ENCODE data around the gene C3orf52. TPM values are rescaled to one million over a fixed set of nuclear protein-coding genes. Genes with fewer than 3 reads are reported as not detected.

The C3orf52 gene
- total RNA-seq, 1 experiment from 2014 or later: 14.3 TPM

DNA sequence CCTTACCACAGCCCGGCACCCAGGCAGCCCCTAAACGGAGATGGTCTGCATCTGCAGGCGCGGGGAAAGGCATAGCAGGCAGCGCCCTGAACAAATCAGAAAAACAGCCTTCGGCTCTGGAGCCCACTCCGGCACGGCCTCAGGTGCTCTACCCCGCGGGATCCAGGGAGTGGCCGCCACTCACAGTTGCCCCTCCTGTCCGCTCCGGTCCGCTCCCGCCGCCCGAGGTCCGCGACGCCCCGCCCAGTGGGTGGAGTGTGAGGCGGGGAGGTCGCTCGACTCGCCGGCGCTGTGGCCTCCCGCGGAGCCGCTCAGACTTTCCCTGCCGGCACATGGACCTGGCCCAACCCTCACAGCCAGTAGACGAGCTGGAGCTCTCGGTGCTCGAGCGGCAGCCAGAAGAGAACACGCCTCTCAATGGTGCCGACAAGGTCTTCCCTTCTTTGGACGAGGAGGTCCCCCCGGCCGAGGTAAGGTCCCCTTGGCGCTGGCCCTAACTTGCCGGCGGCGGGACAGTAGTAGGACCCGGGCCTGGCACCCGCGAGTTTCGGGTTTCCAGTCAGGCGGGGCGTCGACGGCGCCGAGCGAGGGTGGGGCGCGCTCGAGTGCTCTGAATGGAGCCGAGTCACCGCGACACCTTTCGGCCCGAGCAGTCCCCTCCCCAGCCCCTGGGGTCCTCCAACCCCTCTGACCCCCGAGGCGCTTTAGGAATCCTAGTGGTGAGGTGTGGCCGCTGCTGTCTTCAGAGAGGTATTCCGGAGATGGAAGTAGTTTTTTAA lies at the start of gene C3orf52 (continued):
- TF ChIP-seq, protein P1, sequence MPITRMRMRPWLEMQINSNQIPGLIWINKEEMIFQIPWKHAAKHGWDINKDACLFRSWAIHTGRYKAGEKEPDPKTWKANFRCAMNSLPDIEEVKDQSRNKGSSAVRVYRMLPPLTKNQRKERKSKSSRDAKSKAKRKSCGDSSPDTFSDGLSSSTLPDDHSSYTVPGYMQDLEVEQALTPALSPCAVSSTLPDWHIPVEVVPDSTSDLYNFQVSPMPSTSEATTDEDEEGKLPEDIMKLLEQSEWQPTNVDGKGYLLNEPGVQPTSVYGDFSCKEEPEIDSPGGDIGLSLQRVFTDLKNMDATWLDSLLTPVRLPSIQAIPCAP (CRISPR knock-in tag; IDR thresholded peaks at IDR 0.05): no peak
- TF ChIP-seq ZNF671 (CRISPR knock-in tag; IDR thresholded peaks at IDR 0.05): no peak
- TF ChIP-seq, protein P2, sequence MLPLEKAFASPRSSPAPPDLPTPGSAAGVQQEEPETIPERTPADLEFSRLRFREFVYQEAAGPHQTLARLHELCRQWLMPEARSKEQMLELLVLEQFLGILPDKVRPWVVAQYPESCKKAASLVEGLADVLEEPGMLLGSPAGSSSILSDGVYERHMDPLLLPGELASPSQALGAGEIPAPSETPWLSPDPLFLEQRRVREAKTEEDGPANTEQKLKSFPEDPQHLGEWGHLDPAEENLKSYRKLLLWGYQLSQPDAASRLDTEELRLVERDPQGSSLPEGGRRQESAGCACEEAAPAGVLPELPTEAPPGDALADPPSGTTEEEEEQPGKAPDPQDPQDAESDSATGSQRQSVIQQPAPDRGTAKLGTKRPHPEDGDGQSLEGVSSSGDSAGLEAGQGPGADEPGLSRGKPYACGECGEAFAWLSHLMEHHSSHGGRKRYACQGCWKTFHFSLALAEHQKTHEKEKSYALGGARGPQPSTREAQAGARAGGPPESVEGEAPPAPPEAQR (CRISPR knock-in tag; IDR thresholded peaks at IDR 0.05): no peak
- TF ChIP-seq KAT7 (CRISPR knock-in tag; IDR thresholded peaks at IDR 0.05; ENCODE audit: borderline replicate concordance): no peak
- TF ChIP-seq TP53 (CRISPR knock-in tag; IDR thresholded peaks at IDR 0.05): no peak
- TF ChIP-seq USF2 (CRISPR knock-in tag; IDR thresholded peaks at IDR 0.05): no peak; the same call in 1 of the 2 replicates
- TF ChIP-seq OVOL2 (CRISPR knock-in tag; IDR thresholded peaks at IDR 0.05; ENCODE audit: borderline replicate concordance): no peak
- TF ChIP-seq, protein P3, sequence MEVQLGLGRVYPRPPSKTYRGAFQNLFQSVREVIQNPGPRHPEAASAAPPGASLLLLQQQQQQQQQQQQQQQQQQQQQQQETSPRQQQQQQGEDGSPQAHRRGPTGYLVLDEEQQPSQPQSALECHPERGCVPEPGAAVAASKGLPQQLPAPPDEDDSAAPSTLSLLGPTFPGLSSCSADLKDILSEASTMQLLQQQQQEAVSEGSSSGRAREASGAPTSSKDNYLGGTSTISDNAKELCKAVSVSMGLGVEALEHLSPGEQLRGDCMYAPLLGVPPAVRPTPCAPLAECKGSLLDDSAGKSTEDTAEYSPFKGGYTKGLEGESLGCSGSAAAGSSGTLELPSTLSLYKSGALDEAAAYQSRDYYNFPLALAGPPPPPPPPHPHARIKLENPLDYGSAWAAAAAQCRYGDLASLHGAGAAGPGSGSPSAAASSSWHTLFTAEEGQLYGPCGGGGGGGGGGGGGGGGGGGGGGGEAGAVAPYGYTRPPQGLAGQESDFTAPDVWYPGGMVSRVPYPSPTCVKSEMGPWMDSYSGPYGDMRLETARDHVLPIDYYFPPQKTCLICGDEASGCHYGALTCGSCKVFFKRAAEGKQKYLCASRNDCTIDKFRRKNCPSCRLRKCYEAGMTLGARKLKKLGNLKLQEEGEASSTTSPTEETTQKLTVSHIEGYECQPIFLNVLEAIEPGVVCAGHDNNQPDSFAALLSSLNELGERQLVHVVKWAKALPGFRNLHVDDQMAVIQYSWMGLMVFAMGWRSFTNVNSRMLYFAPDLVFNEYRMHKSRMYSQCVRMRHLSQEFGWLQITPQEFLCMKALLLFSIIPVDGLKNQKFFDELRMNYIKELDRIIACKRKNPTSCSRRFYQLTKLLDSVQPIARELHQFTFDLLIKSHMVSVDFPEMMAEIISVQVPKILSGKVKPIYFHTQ (CRISPR knock-in tag; IDR thresholded peaks at IDR 0.05): no peak
- TF ChIP-seq CREB1 (CRISPR knock-in tag; IDR thresholded peaks at IDR 0.05): no peak; the same call in 1 of the 2 replicates
- TF ChIP-seq FOXK1 (CRISPR knock-in tag; IDR thresholded peaks at IDR 0.05): peak; percentile 47
- TF ChIP-seq, protein P4, sequence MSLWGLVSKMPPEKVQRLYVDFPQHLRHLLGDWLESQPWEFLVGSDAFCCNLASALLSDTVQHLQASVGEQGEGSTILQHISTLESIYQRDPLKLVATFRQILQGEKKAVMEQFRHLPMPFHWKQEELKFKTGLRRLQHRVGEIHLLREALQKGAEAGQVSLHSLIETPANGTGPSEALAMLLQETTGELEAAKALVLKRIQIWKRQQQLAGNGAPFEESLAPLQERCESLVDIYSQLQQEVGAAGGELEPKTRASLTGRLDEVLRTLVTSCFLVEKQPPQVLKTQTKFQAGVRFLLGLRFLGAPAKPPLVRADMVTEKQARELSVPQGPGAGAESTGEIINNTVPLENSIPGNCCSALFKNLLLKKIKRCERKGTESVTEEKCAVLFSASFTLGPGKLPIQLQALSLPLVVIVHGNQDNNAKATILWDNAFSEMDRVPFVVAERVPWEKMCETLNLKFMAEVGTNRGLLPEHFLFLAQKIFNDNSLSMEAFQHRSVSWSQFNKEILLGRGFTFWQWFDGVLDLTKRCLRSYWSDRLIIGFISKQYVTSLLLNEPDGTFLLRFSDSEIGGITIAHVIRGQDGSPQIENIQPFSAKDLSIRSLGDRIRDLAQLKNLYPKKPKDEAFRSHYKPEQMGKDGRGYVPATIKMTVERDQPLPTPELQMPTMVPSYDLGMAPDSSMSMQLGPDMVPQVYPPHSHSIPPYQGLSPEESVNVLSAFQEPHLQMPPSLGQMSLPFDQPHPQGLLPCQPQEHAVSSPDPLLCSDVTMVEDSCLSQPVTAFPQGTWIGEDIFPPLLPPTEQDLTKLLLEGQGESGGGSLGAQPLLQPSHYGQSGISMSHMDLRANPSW (CRISPR knock-in tag; conservative IDR thresholded peaks at IDR 0.05; ENCODE audit: low read depth): no peak
- no peak for TF ChIP-seq ZNF138 (CRISPR knock-in tag; conservative IDR thresholded peaks at IDR 0.05)
- TF ChIP-seq SMAD3 (CRISPR knock-in tag; IDR thresholded peaks at IDR 0.05; ENCODE audit: borderline replicate concordance): 0 out of 2 replicates have a peak, but pooled peaks have one; percentile 25
- TF ChIP-seq, protein P5, sequence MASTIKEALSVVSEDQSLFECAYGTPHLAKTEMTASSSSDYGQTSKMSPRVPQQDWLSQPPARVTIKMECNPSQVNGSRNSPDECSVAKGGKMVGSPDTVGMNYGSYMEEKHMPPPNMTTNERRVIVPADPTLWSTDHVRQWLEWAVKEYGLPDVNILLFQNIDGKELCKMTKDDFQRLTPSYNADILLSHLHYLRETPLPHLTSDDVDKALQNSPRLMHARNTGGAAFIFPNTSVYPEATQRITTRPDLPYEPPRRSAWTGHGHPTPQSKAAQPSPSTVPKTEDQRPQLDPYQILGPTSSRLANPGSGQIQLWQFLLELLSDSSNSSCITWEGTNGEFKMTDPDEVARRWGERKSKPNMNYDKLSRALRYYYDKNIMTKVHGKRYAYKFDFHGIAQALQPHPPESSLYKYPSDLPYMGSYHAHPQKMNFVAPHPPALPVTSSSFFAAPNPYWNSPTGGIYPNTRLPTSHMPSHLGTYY (CRISPR knock-in tag; IDR thresholded peaks at IDR 0.05): no peak
- TF ChIP-seq JUN (CRISPR knock-in tag; IDR thresholded peaks at IDR 0.05): no peak
- TF ChIP-seq EMX1 (CRISPR knock-in tag; IDR thresholded peaks at IDR 0.05): no peak
- no peak for TF ChIP-seq TEAD4 (CRISPR knock-in tag; IDR thresholded peaks at IDR 0.05)
- TF ChIP-seq, protein P6, sequence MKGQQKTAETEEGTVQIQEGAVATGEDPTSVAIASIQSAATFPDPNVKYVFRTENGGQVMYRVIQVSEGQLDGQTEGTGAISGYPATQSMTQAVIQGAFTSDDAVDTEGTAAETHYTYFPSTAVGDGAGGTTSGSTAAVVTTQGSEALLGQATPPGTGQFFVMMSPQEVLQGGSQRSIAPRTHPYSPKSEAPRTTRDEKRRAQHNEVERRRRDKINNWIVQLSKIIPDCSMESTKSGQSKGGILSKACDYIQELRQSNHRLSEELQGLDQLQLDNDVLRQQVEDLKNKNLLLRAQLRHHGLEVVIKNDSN (CRISPR knock-in tag; IDR thresholded peaks at IDR 0.05): peak; percentile 53; the same call in 1 of the 2 replicates
- peak; percentile 81 for TF ChIP-seq ZNF232 (CRISPR knock-in tag; IDR thresholded peaks at IDR 0.05)
- TF ChIP-seq RORB (CRISPR knock-in tag; IDR thresholded peaks at IDR 0.05): no peak
- no peak for TF ChIP-seq GABPB1 (CRISPR knock-in tag; IDR thresholded peaks at IDR 0.05)
- peak; percentile 84 for TF ChIP-seq HMGXB4 (CRISPR knock-in tag; IDR thresholded peaks at IDR 0.05)
- TF ChIP-seq, protein P7, sequence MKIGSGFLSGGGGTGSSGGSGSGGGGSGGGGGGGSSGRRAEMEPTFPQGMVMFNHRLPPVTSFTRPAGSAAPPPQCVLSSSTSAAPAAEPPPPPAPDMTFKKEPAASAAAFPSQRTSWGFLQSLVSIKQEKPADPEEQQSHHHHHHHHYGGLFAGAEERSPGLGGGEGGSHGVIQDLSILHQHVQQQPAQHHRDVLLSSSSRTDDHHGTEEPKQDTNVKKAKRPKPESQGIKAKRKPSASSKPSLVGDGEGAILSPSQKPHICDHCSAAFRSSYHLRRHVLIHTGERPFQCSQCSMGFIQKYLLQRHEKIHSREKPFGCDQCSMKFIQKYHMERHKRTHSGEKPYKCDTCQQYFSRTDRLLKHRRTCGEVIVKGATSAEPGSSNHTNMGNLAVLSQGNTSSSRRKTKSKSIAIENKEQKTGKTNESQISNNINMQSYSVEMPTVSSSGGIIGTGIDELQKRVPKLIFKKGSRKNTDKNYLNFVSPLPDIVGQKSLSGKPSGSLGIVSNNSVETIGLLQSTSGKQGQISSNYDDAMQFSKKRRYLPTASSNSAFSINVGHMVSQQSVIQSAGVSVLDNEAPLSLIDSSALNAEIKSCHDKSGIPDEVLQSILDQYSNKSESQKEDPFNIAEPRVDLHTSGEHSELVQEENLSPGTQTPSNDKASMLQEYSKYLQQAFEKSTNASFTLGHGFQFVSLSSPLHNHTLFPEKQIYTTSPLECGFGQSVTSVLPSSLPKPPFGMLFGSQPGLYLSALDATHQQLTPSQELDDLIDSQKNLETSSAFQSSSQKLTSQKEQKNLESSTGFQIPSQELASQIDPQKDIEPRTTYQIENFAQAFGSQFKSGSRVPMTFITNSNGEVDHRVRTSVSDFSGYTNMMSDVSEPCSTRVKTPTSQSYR (CRISPR knock-in tag; IDR thresholded peaks at IDR 0.05): 0 out of 2 replicates have a peak, but pooled peaks have one; percentile 21
- no peak for TF ChIP-seq JAZF1 (CRISPR knock-in tag; IDR thresholded peaks at IDR 0.05)

Data from WTC11 (cell line).